ENCODE data around the gene COL4A4.
A peak's percentile ranks its signal among the peaks of the same experiment; 100 is the strongest.

COL4A4 gene

DNA sequence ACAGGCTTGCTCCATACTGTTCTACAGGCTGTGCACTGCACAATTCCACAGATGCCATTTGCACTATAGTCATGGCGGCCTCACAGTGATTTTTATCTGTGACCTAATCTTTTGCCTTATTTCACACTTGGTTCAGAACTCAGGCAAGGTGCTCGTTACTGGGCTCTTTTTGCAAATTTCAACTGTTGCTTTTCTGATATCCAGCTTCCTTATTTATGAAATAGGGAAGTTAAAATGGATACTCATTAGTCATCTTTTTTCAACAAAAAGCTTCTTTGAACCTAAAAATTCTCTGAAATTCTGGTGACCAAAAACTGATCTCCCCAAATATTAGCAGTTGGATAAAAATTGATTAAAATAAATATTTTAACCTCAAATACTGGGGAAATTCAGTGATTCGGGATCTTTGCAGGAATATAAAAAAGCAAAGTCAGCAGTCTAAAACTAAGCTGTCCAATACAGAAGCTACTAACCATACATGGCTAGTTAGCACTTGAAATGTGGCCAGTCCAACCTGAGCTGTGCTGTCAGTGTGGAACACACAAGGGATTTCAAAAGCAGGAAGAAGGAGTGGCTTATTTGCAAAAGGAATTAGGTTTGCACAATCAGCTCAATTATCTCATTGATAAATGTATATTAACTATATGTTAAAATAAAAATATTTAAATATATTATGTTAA lies 134.4 kb downstream of the COL4A4 start:
- no peak for DNase-seq

DNA sequence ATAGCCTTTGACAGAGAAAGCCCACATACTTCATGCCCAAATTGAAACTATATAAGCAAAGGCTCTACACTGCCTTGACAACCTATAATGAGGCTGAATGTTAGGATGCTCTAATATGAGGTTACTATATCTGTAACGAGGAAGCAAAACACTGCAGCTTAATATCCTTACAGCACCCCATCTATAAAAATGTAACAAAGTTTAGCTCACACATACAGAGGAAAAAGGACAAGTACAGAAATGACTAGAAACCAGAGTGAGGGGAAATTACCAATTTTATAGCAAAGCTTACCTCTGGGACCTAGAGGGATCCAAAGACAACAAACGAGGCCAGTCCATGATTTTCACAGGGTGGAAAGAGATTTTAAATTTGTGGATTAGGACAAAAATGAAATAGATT lies 138.5 kb downstream of the COL4A4 start:
- no peak for DNase-seq

DNA sequence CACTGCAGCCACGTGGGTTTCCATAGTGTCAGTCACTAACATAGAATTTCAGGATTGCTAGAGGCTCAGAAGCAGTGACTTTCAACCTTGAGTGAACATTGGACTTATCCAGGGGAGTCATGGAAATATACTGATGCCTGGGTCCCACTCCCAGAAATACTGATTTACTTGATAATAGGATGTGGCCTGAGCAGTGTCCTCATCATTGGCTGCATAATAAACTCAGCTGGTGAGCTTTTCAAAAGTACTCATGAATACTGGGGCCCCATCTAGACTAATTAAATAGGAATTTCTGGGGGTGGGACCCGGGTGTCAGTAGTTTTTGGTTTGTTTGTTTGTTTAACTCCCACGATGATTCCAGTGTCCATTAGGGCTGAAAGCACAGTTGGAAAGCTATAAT lies 141.4 kb downstream of the COL4A4 start:
- no peak for DNase-seq

DNA sequence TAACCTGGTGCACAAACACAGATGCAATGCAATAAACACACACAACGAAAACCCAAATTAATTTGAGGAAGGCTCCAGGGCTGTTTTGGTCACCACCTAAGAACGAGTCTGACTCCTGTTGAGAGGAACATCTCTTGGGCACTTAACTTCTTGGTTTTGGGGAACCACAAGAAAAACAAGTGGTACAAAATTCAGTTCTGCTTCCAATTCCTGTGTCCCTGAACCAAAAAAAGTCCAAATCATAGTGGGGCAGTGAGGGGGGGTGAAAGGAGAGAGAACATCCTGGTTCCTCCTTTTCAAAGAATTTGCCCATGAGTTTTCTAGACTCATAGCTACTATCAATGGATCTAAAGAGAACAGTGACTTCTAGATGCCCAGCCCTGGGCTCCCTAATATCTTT lies 143.6 kb downstream of the COL4A4 start:
- DNase-seq, result no peak

DNA sequence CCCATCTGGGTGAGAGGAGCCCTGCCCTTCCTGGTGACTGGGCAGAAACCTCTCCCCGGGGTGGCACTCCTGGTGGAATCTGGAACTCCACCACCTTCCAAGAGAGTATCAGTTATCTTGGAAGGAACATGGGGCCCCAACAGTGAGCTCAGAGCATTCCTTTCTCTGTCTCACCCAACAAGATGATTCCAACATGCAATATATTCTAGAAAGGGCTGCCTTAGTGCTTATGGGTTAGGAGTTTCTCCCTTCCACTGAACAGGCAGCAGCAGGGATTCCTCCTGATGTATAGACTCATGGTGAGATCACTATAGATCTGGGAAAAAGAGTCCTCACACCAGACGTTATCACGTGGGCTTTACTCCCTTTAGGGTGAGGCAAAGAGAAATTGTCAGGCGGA lies 147.1 kb downstream of the COL4A4 start:
- no peak for DNase-seq

DNA sequence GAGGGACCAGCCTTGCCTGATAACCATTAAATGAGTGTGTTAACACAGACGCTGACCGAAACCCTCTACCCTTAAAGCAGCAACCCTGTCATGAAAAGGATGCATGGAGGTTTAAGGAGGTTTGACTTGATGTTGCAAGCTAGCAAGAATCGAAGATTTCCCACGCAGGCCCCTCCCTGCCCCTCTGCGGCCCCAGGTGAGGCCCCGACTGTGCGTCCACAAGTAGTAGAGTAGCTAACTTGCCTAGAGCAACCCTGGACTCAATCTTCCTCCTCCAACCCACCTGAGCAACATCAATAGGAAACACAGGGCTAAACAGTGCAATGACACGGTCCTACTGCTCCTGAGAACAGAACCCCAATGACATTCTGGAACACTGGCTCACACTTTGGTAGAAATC lies 150.1 kb downstream of the COL4A4 start:
- no peak for DNase-seq

DNA sequence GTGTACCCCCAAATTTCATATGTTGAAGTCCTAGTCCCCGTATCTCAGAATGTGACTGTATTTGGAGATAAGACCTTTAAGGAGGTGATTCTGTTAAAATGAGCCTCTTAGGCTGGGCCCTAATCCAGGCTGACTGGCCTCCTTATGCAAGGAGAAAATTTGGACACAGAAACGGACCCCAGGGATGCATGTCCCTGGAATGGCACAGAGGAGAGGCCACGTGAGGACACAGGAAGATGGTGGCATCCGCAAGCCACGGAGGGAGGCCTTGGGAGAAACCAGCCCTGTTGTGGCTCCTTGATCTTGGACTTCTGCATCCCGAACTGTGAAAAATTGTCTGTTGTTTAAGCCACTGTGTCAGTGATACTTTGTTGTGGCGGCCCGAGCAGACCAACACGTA lies 150.7 kb downstream of the COL4A4 start:
- DNase-seq, result no peak

DNA sequence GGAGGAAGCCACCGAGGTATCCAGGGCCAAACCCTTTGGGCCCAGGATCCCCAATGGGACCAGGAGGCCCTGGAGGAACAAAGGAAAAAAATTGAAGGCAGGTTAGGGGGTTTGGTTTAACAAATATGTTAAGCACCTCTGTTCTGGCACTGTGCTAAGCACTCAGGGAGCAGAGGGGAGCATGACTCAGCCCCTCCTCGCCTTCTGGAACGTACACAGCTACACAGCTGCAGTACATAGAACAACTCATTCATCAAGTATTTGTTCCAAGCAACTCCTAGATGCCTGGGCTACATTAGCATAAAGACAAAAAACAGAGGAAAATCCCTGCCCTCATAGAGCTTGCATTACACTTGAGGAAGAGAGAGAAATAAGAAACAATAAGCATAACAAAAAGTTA lies 153.6 kb downstream of the COL4A4 start:
- no peak for DNase-seq

DNA sequence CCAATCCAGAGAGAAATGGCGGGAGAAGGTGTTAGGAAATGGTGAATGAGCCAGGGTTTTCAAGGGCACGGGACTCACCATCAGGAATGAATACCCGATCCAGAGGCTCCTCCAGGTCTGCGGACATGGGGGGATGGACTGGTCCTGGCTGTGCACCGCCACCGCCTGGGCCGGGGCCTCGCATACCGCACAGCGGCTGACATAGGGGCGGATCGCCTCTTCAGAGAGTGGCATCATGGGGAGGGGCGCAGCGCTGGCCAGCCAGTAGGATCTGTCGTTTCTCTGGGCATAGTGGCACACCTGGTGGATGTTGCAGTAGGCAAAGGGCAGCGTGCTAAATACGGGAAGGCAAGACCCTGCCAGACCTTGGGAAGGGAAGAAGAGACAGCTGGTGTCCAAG lies 156.1 kb downstream of the COL4A4 start:
- DNase-seq, result no peak

DNA sequence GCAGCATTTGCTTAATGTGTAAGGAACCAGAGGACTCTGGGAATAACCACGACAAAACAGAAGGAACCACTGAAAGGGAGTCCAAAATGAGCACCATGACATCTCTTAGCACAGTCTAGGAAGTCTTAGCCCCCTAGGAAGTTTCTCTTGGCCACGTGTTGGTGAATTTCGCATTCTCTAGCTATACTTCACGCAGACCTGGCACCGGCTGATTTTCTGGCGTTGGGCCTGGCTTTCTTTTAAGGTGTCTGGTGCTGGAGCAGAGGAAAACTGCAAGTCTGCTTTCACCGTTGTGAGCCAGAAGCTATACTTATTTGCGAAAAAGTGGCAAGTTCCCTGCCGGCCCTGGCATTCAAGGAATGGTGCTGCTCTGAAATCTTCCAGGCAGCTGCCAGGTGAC lies 156.9 kb downstream of the COL4A4 start:
- DNase-seq, result no peak

DNA sequence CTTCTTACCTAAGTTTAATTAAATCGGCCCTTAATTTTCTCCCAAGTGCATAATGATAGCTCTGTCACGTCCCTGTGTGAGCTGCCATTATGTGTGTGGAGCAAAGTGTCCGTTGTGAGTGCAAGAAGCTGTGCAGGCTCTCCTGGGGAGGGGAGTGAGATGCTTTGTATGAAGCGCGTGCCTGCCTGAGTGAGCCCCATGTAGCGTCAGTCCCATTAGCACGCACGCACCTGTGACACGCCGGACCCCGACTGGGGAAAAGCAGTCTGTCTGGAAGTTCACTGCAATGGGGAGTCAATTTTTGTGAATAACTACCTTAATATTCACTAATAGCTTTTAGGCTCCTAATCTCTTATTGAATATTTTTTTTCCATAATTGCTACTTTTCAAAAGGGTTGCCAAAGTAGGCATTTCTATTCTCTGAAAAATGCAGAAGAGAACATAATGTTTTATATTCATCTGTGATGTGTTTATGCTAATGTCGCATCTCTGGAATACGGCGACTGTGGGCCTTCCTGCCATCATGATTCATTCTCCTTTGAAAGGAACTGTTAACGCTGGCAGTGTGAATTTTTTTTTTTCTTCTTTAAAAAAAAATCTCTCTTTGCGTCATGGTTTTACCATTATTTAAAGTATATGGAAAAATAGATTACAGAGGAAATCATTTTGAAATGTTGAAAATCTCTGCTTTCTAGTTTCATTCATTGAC lies 157.7 kb downstream of the COL4A4 start:
- DNase-seq, result no peak

DNA sequence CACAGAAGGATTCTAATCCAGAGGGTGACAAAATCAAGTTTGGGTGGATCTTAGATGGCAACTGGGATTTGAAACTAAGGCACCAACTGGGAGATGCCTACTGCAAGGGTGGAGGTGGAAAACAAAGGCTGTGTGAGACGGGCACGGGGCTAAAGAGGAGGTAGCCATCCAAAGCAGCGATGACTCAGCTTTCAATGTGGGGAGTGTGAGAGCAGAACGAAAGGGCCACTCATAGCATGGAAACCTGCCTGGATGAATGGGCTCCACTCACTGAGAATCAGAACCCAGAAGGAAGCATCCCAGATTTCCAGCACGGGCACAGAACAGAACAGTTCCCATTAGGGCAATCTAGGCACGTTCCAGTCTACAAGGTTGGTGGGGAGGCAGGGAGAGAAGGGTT lies 159.5 kb downstream of the COL4A4 start:
- no peak for DNase-seq

DNA sequence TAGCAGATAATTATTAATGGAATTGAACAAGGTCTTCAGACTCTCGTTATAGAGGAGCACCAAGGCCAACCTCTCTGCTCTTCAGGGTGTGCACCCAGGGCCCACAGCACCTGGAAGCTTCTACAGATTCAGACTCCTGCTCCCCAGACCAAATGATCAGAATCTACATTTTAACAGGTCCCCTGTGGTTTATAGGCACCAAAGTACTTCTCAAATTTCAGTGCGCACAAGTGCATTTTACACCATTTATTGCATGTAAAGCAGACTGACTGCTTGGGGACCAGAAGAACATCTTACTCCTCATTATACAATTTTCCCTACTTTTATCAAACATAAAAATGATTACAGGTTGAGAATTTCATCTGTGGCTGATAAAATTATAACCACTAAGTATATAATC lies 163.9 kb downstream of the COL4A4 start:
- DNase-seq, result no peak

DNA sequence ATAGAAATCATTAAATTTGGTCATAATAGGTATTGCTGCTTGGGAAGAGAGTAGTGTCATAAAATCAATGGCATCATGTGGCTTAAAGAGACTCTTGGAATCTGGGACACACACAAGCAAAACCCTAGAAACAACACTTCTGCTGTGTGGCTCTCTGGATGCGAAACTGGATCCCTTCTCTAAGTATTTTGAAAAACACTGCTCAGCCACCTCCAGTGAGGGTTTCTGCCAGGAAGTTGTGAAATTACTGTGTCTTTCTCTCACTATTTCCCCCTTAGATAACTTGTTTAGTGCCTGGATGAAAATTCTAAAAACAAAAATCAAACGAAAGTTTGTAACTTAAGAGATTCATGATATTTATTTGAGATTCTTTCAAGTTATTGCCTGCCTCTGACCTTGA lies 164.3 kb downstream of the COL4A4 start:
- no peak for DNase-seq

DNA sequence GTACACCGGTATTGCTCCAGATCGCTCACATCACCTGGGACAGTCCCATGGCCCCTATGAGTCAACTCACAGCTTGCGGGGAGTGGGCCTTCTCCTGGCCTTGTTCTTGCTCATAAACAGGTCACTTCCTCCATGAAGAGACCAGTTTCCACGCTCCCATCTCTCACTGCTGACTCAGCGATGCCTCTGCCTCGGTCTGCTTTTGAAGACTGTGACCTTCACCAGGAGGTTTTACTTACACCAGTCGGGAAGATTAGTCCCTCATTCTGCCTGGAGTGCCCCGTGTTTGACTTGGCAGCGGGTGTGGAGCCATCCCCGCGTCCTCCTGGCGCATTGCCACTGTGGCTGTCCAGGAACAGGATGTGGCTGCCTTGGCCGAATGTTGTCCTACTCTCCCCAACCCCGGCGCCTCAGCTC lies 168.4 kb downstream of the COL4A4 start:
- DNase-seq, result peak; percentile 66

DNA sequence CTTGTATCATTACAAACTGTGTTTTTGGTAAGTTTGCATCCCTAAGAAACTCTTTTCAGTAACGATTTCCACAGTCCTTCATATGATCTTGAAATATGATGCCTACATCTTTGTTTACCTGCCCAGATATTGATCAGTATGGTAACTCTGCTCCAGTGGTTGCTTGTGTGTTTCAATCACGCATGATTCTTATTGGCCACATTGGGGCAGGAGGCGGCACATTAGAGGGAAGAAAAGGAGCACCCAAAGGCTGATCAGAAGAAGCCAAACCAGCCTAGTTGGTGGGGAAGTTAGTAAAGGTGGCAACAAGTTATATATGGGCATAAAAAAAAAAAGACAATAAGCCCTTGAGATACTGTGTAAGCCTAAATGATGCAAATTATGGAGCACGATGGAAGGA lies 169.2 kb downstream of the COL4A4 start:
- no peak for DNase-seq

DNA sequence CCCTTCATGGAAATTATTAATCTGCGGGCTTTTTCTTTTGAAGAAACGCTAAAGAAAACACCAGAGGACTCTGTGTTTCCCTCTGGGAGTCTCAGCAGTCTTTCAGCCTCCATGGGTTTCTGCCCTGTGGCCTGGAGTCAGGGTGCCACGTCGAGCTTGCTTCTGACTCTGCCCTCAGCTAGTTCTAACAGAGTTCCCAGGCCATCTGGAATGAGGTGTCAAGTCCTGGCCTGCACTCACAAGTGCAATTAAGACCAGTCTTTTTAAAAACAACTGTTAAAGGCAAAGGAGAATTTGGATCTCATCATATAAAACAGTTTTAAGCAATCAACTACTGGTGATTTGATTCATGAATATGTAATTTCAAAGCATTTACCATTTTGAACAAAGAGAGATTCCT lies 170.8 kb downstream of the COL4A4 start:
- no peak for DNase-seq

DNA sequence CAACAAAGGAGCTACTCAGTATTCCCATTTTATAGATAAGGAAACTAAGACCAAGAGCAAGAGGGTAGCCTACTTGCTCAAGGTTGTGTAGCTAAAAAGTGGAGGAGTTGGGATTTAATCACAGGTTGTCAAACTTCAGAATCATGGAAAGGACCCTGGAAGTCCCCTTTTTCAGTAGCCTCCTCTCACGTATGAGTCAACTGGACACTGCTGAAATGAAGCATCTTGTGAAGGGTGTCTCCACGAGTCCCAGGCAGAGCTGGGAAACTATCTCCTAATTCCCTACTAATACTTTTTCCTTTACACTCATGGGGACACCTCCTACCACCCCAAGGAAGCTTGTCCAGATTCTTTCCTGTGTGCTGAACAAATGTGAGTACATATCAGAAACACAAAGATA lies 172.3 kb downstream of the COL4A4 start:
- no peak for DNase-seq

DNA sequence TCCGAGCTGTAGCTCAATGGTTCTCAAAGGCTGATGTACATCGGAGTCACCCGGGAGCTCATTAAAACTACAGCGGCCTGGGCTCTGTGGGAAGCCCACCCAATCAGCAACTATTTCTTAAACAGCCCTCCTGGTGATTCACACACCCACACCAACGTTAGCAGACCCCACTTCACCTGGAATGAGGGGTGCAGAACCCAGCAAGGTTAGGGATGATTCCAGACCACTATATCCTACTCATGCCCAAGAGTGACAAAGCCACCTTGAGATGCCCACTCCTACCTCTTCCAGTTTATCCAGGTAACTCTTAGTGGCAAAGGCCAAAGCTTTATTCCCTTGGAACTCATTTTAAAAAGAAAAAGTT lies 178.4 kb downstream of the COL4A4 start:
- DNase-seq, result no peak

DNA sequence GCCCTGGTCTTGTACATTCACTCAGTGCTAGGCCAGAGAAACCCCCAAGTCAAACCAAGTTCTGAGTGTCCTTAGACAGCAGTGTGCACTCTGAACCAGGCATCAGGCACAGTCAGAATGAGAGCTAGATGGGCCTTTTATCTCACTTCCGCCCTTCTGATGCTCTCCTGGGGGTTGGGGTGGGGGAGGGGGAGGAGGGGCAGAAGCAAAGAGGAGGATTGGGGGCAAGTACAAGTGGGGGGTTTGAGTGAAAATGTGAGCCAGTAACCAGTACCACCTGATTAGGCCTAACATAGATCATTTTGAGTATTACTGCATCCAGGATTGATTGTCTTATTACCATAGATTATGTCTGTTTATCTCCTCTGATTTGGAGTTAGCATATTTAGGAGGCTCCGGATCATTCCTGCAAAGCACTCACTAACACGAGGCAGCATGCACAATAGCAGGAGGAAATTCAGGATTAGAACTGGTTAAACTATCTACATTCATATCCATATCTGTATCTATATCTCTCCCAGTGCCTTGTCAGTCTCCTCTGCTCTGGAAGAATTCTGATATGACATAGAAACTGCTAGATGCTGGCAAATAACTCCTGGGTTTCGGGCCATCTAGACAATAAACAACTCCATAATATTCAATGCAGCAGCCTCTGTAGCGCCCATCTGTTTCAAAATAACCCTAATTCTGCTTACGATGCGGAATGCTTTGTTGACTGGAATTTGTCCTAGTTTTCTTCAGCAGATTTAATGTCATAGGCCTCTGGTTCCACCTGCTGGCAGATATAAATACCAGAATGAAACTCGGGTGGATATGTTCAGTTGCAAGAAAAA lies 179.0 kb downstream of the COL4A4 start:
- peak; percentile 28 for DNase-seq

DNA sequence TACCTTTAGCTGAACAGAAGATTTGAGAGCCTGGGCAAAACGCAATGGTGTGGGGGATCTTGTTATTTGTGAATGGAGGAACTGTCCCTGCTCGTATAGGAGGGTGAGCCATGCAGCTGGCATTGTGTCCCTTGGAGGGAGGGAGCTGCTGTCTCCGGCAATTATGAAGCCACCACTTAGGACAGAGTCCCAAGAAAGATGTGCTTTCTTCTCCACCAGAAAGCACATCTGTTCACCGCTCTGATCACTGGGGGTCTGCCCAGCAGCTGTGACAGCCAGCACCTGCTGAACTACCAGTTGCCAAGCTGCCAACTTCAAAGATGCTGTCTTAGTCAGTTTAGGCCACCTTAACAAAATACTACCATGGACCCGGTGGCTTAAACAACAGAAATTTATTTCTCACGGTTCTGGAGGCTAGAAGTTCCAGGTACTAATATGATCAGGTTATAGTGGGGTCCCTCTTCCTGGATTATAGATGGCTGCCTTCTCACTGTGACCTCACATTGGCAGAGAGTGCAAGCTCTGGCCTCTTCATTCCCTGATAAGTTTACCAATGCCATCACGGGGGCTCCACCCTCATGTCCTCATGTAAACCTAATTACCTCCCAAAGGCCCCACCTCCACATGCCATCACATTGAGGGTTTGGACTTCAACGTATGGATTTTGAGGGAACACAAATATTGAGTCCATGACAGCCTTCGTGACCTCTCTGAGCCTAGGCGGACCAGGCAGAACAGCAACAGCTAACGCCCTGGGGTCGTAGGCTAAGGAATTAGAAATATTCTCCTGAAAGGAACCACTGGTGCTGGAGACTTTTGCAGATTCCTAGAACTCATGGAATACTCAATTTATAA lies 179.9 kb downstream of the COL4A4 start:
- DNase-seq, result no peak

DNA sequence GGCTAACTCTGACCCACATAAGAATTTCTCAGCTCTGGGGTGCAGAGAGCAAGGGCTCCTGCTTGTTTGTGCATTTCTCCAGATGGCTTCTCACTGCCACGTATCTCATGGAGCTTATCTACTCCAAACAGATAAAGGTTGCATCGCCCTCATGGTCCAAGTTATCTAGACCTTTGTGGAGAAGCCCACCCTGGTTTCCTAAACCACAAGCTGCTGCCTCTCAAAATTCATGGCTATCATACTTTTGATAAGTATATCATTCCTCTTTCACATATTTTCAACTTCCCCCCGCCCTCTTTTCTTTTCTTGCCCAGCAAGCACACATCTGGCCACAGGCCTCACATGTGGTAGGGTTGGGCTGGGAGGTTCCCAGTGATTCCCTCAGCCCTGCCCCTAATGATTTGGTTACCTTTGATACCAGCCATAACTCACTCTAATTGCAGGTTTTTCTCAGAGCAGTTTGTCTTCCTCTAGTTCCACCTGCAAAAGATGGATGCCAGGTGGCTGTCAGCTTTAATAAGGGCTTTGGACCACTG lies 182.1 kb downstream of the COL4A4 start:
- DNase-seq, result no peak

DNA sequence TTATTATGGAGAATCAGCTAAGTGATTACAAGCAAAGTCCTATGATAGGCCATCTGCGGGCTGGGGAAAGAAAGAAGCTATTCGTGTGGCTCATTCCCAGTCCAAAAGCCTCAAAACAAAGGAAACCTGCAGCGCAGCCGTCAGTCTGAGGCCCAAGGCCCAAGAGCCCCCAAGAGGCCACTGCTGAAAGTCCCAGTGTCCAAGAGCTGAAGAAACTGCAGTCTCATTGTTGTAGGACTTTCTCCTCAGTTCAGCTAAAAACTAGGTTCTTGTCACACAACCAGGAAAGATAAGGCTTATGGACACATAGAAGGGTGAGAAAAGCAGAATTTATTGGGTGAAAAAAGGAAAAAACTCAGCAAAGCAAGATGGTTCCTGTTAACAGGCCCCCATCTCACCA lies 185.0 kb downstream of the COL4A4 start:
- no peak for DNase-seq
